Left hindlimb (tissue), 1 donor: ENCODE results near the gene OXCT1.

Source experiments
- DNase-seq: peaks from one replicate; pipeline ENCODE4 v3.0.0-alpha.2; 2018

The OXCT1 gene

DNA sequence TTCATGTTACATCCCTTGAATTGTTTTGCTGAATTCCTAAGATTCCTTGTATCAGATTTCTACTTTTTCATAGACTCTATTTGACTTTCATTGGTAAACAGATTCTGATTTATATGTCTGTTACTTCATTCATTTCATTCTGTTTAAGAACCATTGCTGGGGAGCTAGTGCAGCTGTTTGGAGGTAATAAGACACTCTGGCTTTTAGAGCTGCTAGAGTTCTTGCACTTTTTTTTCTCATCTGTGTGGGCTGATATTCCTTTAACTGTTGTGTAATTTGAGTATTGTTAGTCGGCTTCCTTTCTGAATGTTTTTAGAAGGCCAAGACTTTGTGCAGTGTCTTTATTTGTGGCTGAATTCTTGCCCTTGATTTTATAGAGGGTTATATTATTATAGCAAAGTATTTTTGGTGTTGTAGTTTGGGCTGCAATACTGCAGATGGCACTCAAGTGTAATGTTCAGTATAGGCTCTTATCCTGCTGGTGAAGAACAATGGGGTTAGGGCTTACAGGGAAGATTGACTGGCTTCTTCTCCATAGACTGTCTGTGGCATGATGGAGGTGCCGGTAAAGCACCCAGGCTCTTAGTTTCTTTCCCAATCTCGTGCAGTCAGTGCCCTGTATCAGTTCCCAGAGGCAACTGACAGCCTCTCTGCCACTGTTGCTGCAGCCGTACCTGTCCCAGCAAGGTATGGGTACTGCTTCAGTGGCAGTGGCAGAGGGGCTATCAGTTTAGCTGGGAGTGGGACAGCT, 162.2 kb downstream of the OXCT1 start:
- no peak for DNase-seq

GRCh38 chr5:41695920-41696582, 174.2 kb downstream of the OXCT1 start:
- no peak for DNase-seq

DNA sequence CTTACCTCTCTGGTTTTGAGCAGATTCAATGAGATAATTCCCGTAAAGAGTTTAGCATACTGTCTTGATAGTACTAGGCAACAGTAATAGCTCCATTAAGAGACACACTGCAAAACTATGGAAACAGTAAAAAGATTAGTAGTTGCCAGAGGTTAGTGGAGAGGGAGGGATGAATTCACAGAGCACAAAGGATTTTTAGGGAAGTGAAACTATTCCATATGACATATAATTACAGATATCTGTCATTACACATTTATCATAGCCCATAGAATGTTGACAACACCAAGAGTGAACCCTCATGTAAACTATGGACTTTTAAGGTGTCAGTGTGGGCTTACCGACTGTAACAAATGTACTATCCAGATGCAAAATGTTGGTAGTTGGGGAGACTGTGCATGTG, 183.5 kb downstream of the OXCT1 start:
- DNase-seq, result no peak

DNA sequence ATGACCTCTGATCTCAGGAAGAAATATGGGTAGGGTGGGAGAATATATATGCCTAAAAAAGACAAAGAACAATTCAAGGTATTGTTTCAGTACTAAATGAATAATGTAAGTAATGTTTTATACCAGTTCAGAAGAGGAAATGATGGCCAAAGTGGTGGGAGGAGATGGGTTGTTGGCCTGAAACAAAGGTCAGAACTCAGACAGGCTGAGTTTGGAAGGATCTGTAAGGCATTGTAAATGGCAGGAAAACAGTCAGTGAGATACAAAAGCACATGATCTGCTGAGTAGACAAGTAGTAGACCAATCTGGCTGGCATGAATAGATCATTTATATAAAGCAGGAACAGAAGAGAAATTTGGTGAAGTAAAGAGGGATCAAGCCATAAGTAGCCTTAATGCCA, 184.0 kb downstream of the OXCT1 start:
- no peak for DNase-seq

GRCh38 chr5:41683181-41683580, 187.0 kb downstream of the OXCT1 start:
- DNase-seq, result no peak

DNA sequence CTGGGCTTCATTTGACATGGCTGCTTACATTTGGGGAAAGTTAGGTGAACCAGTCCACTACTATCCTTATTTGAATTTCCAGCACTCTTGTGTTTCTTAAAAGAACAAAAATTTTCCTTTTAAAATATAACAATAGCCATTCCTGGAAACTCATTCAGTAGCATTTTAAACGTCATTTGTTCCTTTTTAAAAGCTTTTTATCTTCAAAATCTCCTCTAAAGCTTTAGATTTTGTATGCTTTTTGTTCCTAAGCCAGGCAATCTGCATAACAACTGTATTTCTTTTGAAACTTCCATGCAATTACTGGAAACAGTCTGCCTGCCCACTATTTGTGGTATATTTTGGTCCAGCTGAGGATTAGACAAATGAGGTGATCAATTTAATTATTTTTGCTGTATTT, 187.6 kb downstream of the OXCT1 start:
- DNase-seq, result no peak

DNA sequence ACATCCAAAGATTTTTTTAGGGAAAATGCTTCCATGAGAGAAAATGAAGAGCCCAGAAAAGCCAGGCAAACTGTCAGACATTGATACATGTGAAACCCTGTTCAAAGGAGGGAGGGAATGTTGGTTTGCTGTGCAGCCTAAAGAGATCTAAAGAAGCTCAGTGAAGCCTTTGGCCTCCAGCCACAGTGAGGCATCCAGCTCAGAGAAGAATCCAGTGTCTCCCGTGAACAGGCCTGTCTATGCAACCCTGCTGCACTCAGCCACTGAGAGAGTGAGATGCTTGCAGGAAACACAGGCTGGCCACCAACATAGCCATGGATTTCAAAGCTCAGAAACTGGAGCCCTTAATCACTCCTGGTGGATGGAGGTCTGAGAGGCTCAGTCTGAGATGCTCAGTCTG, 188.4 kb downstream of the OXCT1 start:
- DNase-seq, result no peak
